Neural cell (in vitro differentiated cells): ENCODE results near the gene SYNGR4. TPM values are rescaled to one million over a fixed set of nuclear protein-coding genes. Genes with fewer than 3 reads are reported as not detected.
A peak's percentile ranks its signal among the peaks of the same experiment; 100 is the strongest.

ENCODE experiments used
- H2AFZ ChIP-seq: fragments of 200-600, 300-800 bp; sonication (generic), shearing (Covaris generic); 2 replicates; pipeline ENCODE4 v1.6.0; 2014; ENCODE audit warnings: low read depth, mild to moderate bottlenecking, antibody characterized with exemption, low read length, moderate library complexity
- H3F3A ChIP-seq: fragments of 200-600 bp; shearing (Covaris generic); 2 replicates; pipeline ENCODE4 v1.6.1; 2016; ENCODE audit warnings: mild to moderate bottlenecking, moderate library complexity, mixed read lengths, antibody characterized with exemption, low read length; ENCODE audit not compliant: insufficient read depth, poor library complexity, severe bottlenecking
- H3K27ac ChIP-seq: fragments of 200-600, 300-800 bp; sonication (generic), shearing (Covaris generic); 2 replicates; pipeline ENCODE4 v1.5.1; 2014; ENCODE audit warnings: mild to moderate bottlenecking, low read length, moderate library complexity
- H3K27me3 ChIP-seq: fragments of 300-800, 200-600 bp; sonication (generic), shearing (Covaris generic); 2 replicates; pipeline ENCODE4 v1.6.0; 2014; ENCODE audit warnings: mild to moderate bottlenecking, low read depth, low read length, moderate library complexity; ENCODE audit not compliant: insufficient read depth
- H3K36me3 ChIP-seq: fragments of 300-800, 200-600 bp; sonication (generic), shearing (Covaris generic); 2 replicates; pipeline ENCODE4 v1.5.1; 2014; ENCODE audit warnings: mild to moderate bottlenecking, antibody characterized with exemption, low read length, moderate library complexity; ENCODE audit not compliant: insufficient read depth
- H3K4me2 ChIP-seq: fragments of 300-800, 200-600 bp; sonication (generic), shearing (Covaris generic); 2 replicates; pipeline ENCODE4 v1.6.0; 2014; ENCODE audit warnings: mild to moderate bottlenecking, low read length
- H3K4me3 ChIP-seq: fragments of 300-800, 200-600 bp; sonication (generic), shearing (Covaris generic); 2 replicates; pipeline ENCODE4 v1.5.1; 2014; ENCODE audit warnings: mild to moderate bottlenecking, low read length, moderate library complexity
- H3K79me2 ChIP-seq: fragments of 200-600 bp; shearing (Covaris generic); replicated peaks from 2 replicates; pipeline ENCODE4 v1.6.0; 2014; ENCODE audit warnings: mild to moderate bottlenecking, low read length, moderate library complexity; ENCODE audit not compliant: insufficient read depth
- H3K9ac ChIP-seq: fragments of 300-800, 200-600 bp; sonication (generic), shearing (Covaris generic); 2 replicates; pipeline ENCODE4 v1.6.1; 2016; ENCODE audit warnings: mild to moderate bottlenecking, low read length, mixed read lengths
- H3K9me2 ChIP-seq: fragments of 200-600 bp; shearing (Covaris generic); 2 replicates; pipeline ENCODE4 v1.6.1; 2016; ENCODE audit warnings: mild to moderate bottlenecking, low read length, mixed read lengths; ENCODE audit not compliant: insufficient read depth
- H3K9me3 ChIP-seq: fragments of 200-600, 300-800 bp; sonication (generic), shearing (Covaris generic); 2 replicates; pipeline ENCODE4 v1.6.1; 2016; ENCODE audit warnings: mild to moderate bottlenecking, mixed run types, low read length, moderate library complexity, mixed read lengths
- H4K20me1 ChIP-seq: fragments of 200-600 bp; shearing (Covaris generic); 2 replicates; pipeline ENCODE4 v1.6.1; 2016; ENCODE audit warnings: mild to moderate bottlenecking, mixed run types; ENCODE audit not compliant: insufficient read depth
- EP300 ChIP-seq: fragments of 450-650 bp; conservative IDR thresholded peaks from 2 replicates; pipeline ENCODE4 v1.6.1; 2014; ENCODE audit warnings: antibody characterized with exemption, mild to moderate bottlenecking, moderate library complexity; ENCODE audit not compliant: poor library complexity, severe bottlenecking
- EZH2 ChIP-seq: fragments of 200-600, 300-800 bp; shearing (Covaris generic), sonication (generic); IDR thresholded peaks from 2 replicates; pipeline ENCODE4 v1.6.1; 2014; ENCODE audit warnings: antibody characterized with exemption, low read length, borderline replicate concordance, mild to moderate bottlenecking; ENCODE audit not compliant: insufficient read depth, poor library complexity, severe bottlenecking
- MXI1 ChIP-seq: fragments of 450-650 bp; conservative IDR thresholded peaks from 2 replicates; pipeline ENCODE4 v1.6.1; 2014; ENCODE audit warnings: antibody characterized with exemption, mild to moderate bottlenecking; ENCODE audit not compliant: poor library complexity, severe bottlenecking
- POLR2AphosphoS5 ChIP-seq: IDR thresholded peaks from 2 replicates; pipeline ENCODE4 v1.6.1; 2012
- RAD21 ChIP-seq: fragments of 450-650 bp; conservative IDR thresholded peaks from 2 replicates; pipeline ENCODE4 v1.6.1; 2014; ENCODE audit warnings: antibody characterized with exemption, mild to moderate bottlenecking, moderate library complexity
- SMC3 ChIP-seq: fragments of 450-650 bp; conservative IDR thresholded peaks from 2 replicates; pipeline ENCODE4 v1.6.1; 2014; ENCODE audit warnings: antibody characterized with exemption, mild to moderate bottlenecking, moderate library complexity; ENCODE audit not compliant: poor library complexity
- TAF1 ChIP-seq: IDR thresholded peaks from 2 replicates; pipeline ENCODE4 v1.6.1; 2012; ENCODE audit warnings: low read depth
- polyA plus RNA-seq: library from polyadenylated mRNA; depleted of rRNA; stranded (reverse); fragments of >200 nt; gene quantifications from 2 replicates; pipeline ENCODE4 v1.2.3, GENCODE V29; 2014
- TF ChIP-seq, protein P1 (sequence below): fragments of 450-650 bp; IDR thresholded peaks from 2 replicates; pipeline ENCODE4 v1.5.1; 2014; ENCODE audit warnings: antibody characterized with exemption, mild to moderate bottlenecking, moderate library complexity; ENCODE audit not compliant: poor library complexity, severe bottlenecking
- TF ChIP-seq, protein P2 (sequence below): IDR thresholded peaks from 2 replicates; pipeline ENCODE4 v1.6.1; 2012; ENCODE audit warnings: borderline replicate concordance

The SYNGR4 gene
- polyA plus RNA-seq, 1 donor from 2014 or later, result not detected

DNA sequence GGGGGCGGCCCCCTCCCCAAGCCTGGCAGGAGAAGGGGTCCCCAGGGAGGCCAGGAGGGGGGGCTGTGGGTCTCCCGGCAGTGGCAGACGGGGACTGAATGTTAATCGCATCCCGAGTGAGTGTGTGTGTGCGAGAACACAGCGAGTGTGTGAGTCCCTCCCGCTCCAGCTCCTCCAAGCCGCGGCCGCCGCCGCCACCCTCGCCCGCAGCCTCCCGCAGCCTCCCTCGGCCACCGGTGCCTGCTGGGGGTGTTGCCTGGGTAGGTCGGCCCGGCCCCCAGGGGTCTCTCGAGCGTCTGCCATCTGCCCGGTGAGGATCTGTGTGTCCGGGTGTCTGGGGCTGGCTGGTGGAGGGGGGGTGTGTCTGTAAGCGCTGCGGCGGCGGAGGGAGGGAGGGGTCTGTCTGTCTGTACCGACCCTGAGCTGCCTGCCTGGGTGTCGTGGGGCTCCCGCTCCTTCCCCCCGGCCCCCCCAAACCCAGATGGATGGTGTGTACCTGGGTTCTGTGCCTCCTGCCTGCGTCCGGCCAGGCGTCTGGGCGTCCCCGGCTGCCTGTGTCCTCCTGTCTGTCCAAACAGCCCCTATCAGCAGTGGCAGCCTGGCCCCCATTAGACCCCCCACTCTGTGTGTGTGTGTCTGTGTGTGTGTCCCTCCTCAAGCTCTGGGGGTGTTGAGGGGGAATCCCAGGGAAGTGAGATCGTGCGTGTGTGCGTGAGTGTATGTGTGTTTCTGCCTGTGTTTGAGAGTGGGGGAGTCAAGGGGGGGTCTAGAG is 29.6 kb downstream of the SYNGR4 start, which contains the start of gene GRIN2D:
TSS of gene GRIN2D (plus strand) at position 110 of the 772 bp plus-strand sequence. CDS start 4,725 bp downstream, outside the sequence.
- Histone ChIP-seq H3K27me3 (peaks cover 24% of the 10 kb centered on the region), H3K9ac (peak within 1 kb of the TSS; percentile 95), H2AFZ (peak within 1 kb of the TSS; percentile 80), H3K9me2 (no peaks in the 10 kb centered on the region), H4K20me1 (no peaks in the 10 kb centered on the region), H3K9me3 (no peaks in the 10 kb centered on the region), H3K4me3 (peak within 1 kb of the TSS; percentile 94), H3K27ac (peak within 1 kb of the TSS; percentile 85), H3K4me2 (peak within 1 kb of the TSS; percentile 86), H3K36me3 (no peaks in the 10 kb centered on the region), H3F3A (no peaks in the 10 kb centered on the region), H3K79me2 (peaks cover 21% of the 10 kb centered on the region)
- TF ChIP-seq TAF1 (peak; percentile 27), EZH2 (no peak), RAD21 (peak; percentile 36), MXI1 (peak; percentile 42), POLR2AphosphoS5 (peak; percentile 80), SMC3 (peak; percentile 30), EP300 (peak; percentile 19)
- TF ChIP-seq, protein P1, sequence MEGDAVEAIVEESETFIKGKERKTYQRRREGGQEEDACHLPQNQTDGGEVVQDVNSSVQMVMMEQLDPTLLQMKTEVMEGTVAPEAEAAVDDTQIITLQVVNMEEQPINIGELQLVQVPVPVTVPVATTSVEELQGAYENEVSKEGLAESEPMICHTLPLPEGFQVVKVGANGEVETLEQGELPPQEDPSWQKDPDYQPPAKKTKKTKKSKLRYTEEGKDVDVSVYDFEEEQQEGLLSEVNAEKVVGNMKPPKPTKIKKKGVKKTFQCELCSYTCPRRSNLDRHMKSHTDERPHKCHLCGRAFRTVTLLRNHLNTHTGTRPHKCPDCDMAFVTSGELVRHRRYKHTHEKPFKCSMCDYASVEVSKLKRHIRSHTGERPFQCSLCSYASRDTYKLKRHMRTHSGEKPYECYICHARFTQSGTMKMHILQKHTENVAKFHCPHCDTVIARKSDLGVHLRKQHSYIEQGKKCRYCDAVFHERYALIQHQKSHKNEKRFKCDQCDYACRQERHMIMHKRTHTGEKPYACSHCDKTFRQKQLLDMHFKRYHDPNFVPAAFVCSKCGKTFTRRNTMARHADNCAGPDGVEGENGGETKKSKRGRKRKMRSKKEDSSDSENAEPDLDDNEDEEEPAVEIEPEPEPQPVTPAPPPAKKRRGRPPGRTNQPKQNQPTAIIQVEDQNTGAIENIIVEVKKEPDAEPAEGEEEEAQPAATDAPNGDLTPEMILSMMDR, result peak; percentile 46
- TF ChIP-seq, protein P2, sequence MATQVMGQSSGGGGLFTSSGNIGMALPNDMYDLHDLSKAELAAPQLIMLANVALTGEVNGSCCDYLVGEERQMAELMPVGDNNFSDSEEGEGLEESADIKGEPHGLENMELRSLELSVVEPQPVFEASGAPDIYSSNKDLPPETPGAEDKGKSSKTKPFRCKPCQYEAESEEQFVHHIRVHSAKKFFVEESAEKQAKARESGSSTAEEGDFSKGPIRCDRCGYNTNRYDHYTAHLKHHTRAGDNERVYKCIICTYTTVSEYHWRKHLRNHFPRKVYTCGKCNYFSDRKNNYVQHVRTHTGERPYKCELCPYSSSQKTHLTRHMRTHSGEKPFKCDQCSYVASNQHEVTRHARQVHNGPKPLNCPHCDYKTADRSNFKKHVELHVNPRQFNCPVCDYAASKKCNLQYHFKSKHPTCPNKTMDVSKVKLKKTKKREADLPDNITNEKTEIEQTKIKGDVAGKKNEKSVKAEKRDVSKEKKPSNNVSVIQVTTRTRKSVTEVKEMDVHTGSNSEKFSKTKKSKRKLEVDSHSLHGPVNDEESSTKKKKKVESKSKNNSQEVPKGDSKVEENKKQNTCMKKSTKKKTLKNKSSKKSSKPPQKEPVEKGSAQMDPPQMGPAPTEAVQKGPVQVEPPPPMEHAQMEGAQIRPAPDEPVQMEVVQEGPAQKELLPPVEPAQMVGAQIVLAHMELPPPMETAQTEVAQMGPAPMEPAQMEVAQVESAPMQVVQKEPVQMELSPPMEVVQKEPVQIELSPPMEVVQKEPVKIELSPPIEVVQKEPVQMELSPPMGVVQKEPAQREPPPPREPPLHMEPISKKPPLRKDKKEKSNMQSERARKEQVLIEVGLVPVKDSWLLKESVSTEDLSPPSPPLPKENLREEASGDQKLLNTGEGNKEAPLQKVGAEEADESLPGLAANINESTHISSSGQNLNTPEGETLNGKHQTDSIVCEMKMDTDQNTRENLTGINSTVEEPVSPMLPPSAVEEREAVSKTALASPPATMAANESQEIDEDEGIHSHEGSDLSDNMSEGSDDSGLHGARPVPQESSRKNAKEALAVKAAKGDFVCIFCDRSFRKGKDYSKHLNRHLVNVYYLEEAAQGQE, result peak; percentile 23

DNA sequence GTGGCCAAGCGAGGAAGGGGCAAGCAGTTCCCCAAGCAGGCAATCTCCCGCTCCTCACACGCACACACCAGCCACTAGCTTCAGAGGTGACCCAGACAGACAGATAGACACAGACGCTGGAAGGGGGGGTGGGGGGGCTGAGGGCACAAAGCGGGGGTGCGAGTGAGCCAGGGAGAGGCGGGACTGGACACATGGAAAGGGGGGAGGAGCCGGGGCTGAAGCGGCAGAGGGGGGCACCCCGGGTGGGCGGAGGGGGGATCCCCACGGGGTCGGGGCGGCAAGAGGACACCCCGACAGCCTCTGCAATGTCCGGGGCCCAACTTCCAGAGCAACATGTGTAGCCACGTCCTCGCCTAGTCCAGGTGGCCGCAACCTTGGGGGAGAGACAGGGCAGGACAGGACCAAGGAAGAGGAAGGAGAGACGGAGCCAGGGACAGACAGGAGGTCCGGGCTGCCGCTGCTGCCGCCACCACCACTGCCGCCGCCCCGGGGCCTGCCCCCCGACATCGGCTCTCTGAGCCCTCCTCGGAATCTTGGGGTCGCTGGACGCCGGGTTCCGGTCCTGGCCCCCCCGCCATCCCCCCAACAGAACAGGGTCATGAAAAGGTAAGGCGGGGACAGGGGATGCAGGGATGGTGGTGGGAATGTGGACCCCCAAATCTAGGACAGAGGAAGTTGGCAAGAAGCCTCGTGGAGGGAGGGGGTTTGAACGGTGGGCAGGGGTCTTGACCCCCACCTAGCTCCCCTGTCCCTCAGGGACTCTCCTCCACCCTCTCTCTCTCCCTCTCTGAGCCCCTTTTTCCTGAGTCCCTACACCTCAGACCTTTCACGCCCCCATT is 30.4 kb downstream of the SYNGR4 start:
- Histone ChIP-seq H3K79me2 (peaks cover 21% of the 10 kb centered on the region), H3F3A (no peaks in the 10 kb centered on the region), H2AFZ (peak overlapping the region; percentile 80), H3K27ac (peak overlapping the region; percentile 85), H3K4me3 (peak overlapping the region; percentile 94), H3K4me2 (peak overlapping the region; percentile 86), H4K20me1 (no peaks in the 10 kb centered on the region), H3K9me2 (no peaks in the 10 kb centered on the region), H3K9me3 (no peaks in the 10 kb centered on the region), H3K36me3 (no peaks in the 10 kb centered on the region), H3K27me3 (peaks cover 24% of the 10 kb centered on the region), H3K9ac (peak overlapping the region; percentile 95)
- TF ChIP-seq MXI1 (no peak), SMC3 (no peak), TAF1 (no peak), POLR2AphosphoS5 (no peak), EZH2 (no peak), EP300 (no peak), RAD21 (no peak)
- TF ChIP-seq, protein P1, result no peak
- TF ChIP-seq, protein P2, result no peak
